Measurements from ENCODE around the gene FYN.
A peak's percentile ranks its signal among the peaks of the same experiment; 100 is the strongest.

DNA sequence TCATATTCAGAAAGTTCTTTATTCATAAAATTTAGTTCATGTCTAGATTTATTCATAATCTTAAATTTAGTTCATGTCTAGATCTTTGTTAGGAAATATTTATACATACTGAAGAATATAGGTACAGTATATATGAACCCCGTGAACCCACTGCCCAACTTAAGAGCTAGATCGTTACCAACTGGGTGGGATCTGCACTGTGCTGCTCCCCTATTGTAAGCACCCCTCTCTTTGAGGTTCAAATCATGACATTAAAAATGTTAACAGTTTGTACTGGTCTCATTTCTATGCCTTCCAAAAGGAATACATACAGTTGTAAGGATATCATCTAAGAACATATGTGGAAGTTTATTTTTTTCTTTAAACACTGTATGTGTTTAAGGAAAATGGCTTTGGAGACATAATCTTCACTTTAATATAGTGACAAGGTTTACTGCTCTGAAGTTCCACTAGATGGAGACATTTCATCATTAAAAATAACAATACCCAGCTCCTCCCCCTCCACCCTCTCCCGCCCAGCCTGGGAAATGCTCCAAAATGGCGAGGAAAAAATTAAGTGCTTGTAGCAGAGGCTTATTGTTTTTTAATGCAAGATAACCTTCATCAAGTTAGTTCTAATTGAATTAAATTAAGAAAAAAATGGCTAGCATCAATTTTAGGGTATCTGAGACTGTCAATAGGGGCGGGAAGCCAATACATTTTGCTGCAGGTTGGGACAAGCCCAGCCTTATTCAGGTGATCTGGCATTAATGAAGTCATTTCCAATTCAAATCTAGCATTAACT is 163.4 kb downstream of the FYN start:
- TF ChIP-seq POLR2A (IDR thresholded peaks at IDR 0.05; ENCODE audit: low read depth, low read length), result no peak
- TF ChIP-seq, protein P1, sequence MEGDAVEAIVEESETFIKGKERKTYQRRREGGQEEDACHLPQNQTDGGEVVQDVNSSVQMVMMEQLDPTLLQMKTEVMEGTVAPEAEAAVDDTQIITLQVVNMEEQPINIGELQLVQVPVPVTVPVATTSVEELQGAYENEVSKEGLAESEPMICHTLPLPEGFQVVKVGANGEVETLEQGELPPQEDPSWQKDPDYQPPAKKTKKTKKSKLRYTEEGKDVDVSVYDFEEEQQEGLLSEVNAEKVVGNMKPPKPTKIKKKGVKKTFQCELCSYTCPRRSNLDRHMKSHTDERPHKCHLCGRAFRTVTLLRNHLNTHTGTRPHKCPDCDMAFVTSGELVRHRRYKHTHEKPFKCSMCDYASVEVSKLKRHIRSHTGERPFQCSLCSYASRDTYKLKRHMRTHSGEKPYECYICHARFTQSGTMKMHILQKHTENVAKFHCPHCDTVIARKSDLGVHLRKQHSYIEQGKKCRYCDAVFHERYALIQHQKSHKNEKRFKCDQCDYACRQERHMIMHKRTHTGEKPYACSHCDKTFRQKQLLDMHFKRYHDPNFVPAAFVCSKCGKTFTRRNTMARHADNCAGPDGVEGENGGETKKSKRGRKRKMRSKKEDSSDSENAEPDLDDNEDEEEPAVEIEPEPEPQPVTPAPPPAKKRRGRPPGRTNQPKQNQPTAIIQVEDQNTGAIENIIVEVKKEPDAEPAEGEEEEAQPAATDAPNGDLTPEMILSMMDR (conservative IDR thresholded peaks at IDR 0.05; ENCODE audit: low read depth, low read length), result peak; percentile 82
- TF ChIP-seq FOS (IDR thresholded peaks at IDR 0.05; ENCODE audit: low read depth, low read length), result no peak
- no peak for TF ChIP-seq RFX5 (IDR thresholded peaks at IDR 0.05; ENCODE audit: low read depth, low read length)
- peak; percentile 87 for TF ChIP-seq RAD21 (IDR thresholded peaks at IDR 0.05; ENCODE audit: low read length)
- TF ChIP-seq BHLHE40 (IDR thresholded peaks at IDR 0.05; ENCODE audit: low read depth, low read length), result no peak
- TF ChIP-seq CEBPB (IDR thresholded peaks at IDR 0.05; ENCODE audit: low read depth, low read length), result no peak
- TF ChIP-seq, protein P2, sequence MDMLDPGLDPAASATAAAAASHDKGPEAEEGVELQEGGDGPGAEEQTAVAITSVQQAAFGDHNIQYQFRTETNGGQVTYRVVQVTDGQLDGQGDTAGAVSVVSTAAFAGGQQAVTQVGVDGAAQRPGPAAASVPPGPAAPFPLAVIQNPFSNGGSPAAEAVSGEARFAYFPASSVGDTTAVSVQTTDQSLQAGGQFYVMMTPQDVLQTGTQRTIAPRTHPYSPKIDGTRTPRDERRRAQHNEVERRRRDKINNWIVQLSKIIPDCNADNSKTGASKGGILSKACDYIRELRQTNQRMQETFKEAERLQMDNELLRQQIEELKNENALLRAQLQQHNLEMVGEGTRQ (IDR thresholded peaks at IDR 0.05; ENCODE audit: low read depth, low read length), result no peak
- TF ChIP-seq MXI1 (IDR thresholded peaks at IDR 0.05; ENCODE audit: borderline replicate concordance, low read depth, low read length), result no peak
- TF ChIP-seq RCOR1 (IDR thresholded peaks at IDR 0.05; ENCODE audit: insufficient replicate concordance, low read length), result no peak
- TF ChIP-seq SMC3 (IDR thresholded peaks at IDR 0.05; ENCODE audit: low read depth, low read length), result peak; percentile 95

All from IMR-90 (cell line).